B cell (primary cell): ENCODE measurements around the gene PDGFRA. TPM values are rescaled to one million over a fixed set of nuclear protein-coding genes. Genes with fewer than 3 reads are reported as not detected.
A peak's percentile ranks its signal among the peaks of the same experiment; 100 is the strongest.

Experiments used
- ATAC-seq: fragments of 200-7000 bp; cut with Tn5 transposase; one replicate; pipeline ENCODE4 v1.10.0; 2021; ENCODE audit warnings: low read depth, mild to moderate bottlenecking, moderate number of reproducible peaks, moderate library complexity
- CTCF ChIA-PET: fragments of 350-600 bp; sonication (Branson Sonifier 250); formaldehyde crosslinking; loops from one replicate; lab custom pipeline; 2021; ENCODE audit warnings: antibody characterized with exemption, inconsistent platforms; lab: Charles Lee
- POLR2A ChIA-PET: fragments of 350-600 bp; sonication (Branson Sonifier 250); formaldehyde crosslinking; loops from one replicate; lab custom pipeline; 2021; ENCODE audit warnings: antibody characterized with exemption; lab: Charles Lee
- DNase-seq: peaks from one replicate; pipeline ENCODE4 v3.0.0; 2013
- H2AFZ ChIP-seq: 2 replicates; pipeline ENCODE4 v1.6.1; 2012; ENCODE audit warnings: mild to moderate bottlenecking, low read depth, low read length; ENCODE audit not compliant: insufficient read depth, poor library complexity, severe bottlenecking
- H3K27ac ChIP-seq, 2 donors: 1 replicate in 1 of 2; 2 replicates in 1 of 2; pipeline ENCODE4 v1.5.1; 2012 to 2013; ENCODE audit warnings: low read length in 2 of 2, mild to moderate bottlenecking in 2 of 2, moderate library complexity in 1 of 2
- H3K27me3 ChIP-seq, 4 experiments: fragments of 200-600 bp in 1 of 4; sonication (generic) in 1 of 4; replicated peaks in 1 of 4; 1 replicate in 2 of 4; 2 replicates in 2 of 4; pipeline versions ENCODE4 v1.6.1 to v1.7.0; 2013 to 2016; ENCODE audit warnings: low read length in 3 of 4, mild to moderate bottlenecking in 2 of 4, mixed read lengths in 1 of 4, moderate library complexity in 1 of 4; ENCODE audit not compliant: insufficient read depth in 4 of 4, control insufficient read depth in 3 of 4; ENCODE audit errors: control extremely low read depth in 1 of 4
- H3K36me3 ChIP-seq, 2 experiments: replicated peaks in 1 of 2; 1 replicate in 1 of 2; 2 replicates in 1 of 2; pipeline versions ENCODE4 v1.6.1 to v1.7.1; 2013; ENCODE audit warnings: low read length in 1 of 2; ENCODE audit not compliant: insufficient read depth in 2 of 2, control insufficient read depth in 1 of 2; ENCODE audit errors: control extremely low read depth in 1 of 2, extremely low read depth in 1 of 2
- H3K4me1 ChIP-seq, 2 donors: fragments of 200-600 bp in 1 of 2; sonication (generic) in 1 of 2; 1 replicate in 1 of 2; 2 replicates in 1 of 2; pipeline versions ENCODE4 v1.5.1 to v1.6.1; 2013 to 2017; ENCODE audit warnings: low read length in 2 of 2; ENCODE audit not compliant: control insufficient read depth in 2 of 2, insufficient read depth in 2 of 2
- H3K4me2 ChIP-seq: replicated peaks from 2 replicates; pipeline ENCODE3; 2012; ENCODE audit warnings: mild to moderate bottlenecking, low read depth, low read length; ENCODE audit not compliant: poor library complexity, severe bottlenecking
- H3K4me3 ChIP-seq, 5 experiments: fragments of 200-600 bp in 1 of 5; sonication (generic) in 1 of 5; 1 replicate in 3 of 5; 2 replicates in 2 of 5; pipeline versions ENCODE4 v1.5.1 to v1.7.0; 2011 to 2016; ENCODE audit warnings: low read length in 4 of 5, mild to moderate bottlenecking in 4 of 5, low read depth in 2 of 5, control low read depth in 1 of 5, moderate library complexity in 1 of 5; ENCODE audit not compliant: insufficient read depth in 1 of 5; ENCODE audit errors: control extremely low read depth in 1 of 5, extremely low read depth in 1 of 5
- H3K79me2 ChIP-seq: fragments of 200-600 bp; sonication (generic); one replicate; pipeline ENCODE4 v1.6.0; 2016; ENCODE audit warnings: low read length; ENCODE audit not compliant: control insufficient read depth, insufficient read depth
- H3K9ac ChIP-seq: fragments of 200-600 bp; sonication (generic); 2 replicates; pipeline ENCODE4 v1.6.1; 2017; ENCODE audit warnings: mild to moderate bottlenecking, low read length, moderate library complexity
- H3K9me3 ChIP-seq, 3 donors: one replicate each; pipeline versions ENCODE4 v1.6.1 to v1.7.1; 2013; ENCODE audit warnings: low read length in 2 of 3; ENCODE audit not compliant: control insufficient read depth in 2 of 3, insufficient read depth in 1 of 3; ENCODE audit errors: control extremely low read depth in 1 of 3
- H4K20me1 ChIP-seq: 2 replicates; pipeline ENCODE4 v1.6.0; 2012; ENCODE audit warnings: mild to moderate bottlenecking, low read length; ENCODE audit not compliant: insufficient read depth, control insufficient read depth, poor library complexity, severe bottlenecking
- H3K27ac Mint-ChIP-seq: one replicate; pipeline ENCODE4 v1.8.0; 2021; ENCODE audit warnings: mixed read lengths
- H3K27me3 Mint-ChIP-seq: one replicate; pipeline ENCODE4 v1.8.0; 2021; ENCODE audit warnings: mixed read lengths
- H3K4me1 Mint-ChIP-seq: one replicate; pipeline ENCODE4 v1.8.0; 2021; ENCODE audit warnings: mixed read lengths
- H3K4me3 Mint-ChIP-seq: one replicate; pipeline ENCODE4 v1.8.0; 2021; ENCODE audit warnings: mixed read lengths
- H3K9me3 Mint-ChIP-seq: one replicate; pipeline ENCODE4 v1.8.0; 2022; ENCODE audit warnings: mixed read lengths; ENCODE audit not compliant: insufficient read depth
- EZH2 ChIP-seq: IDR thresholded peaks from 2 replicates; pipeline ENCODE4 v1.6.1; 2012; ENCODE audit warnings: borderline replicate concordance, low read depth, mild to moderate bottlenecking, moderate library complexity, low read length; ENCODE audit not compliant: insufficient read depth, poor library complexity, severe bottlenecking
- WGBS: methylation state at CpG from one replicate; pipeline ENCODE4 v1.1.5; 2013; ENCODE audit warnings: missing lambda C conversion rate; ENCODE audit not compliant: insufficient coverage; 5-methylcytosine and 5-hydroxymethylcytosine counted together
- intact Hi-C: fragments of 100-400 bp; cut with micrococcal nuclease; formaldehyde crosslinking; loops from one replicate; pipeline ENCODE4 v1.10.0; 2022
- polyA plus RNA-seq: library from polyadenylated mRNA; depleted of rRNA; stranded (reverse); fragments of >200 nt; gene quantifications from 2 replicates; pipeline ENCODE4 v1.2.3, GENCODE V29; 2012
- total RNA-seq, 2 donors: library from RNA; stranded (reverse); fragments of 120-200 nt in 1 of 2; gene quantifications; 1 replicate in 1 of 2; 2 replicates in 1 of 2; pipeline versions ENCODE4 v1.2.3 to v1.2.4, GENCODE V29; 2013 to 2022
- TF ChIP-seq, protein P1 (sequence below): fragments of 200-600 bp; IDR thresholded peaks from one replicate; pipeline ENCODE4 v1.8.0; 2022; ENCODE audit warnings: antibody characterized with exemption, mild to moderate bottlenecking

Gene PDGFRA
- total and polyA plus RNA-seq, 2 donors (not counting 1 experiment from before 2014, with no cell fraction given): not detected

GRCh38 chr4:54231419-54231767, 2.3 kb downstream of the PDGFRA start:
- H3K27me3 Mint-ChIP-seq: peaks cover 67% of the 10 kb centered on the region
- intact Hi-C loops: loop anchor here (2.0 to 5.0 kb wide), 4 partner anchors 129 to 1854 kb away; no protein-coding TSS in a partner anchor
- no peak overlapping the region for H2AFZ ChIP-seq
- H3K4me2 ChIP-seq: peak overlapping the region; percentile 37
- H3K27ac Mint-ChIP-seq: no peak overlapping the region
- peak overlapping the region; percentile 86 for H3K4me3 Mint-ChIP-seq
- peaks cover 54% of the 10 kb centered on the region for H3K4me1 Mint-ChIP-seq
- H3K9me3 Mint-ChIP-seq: no peaks in the 10 kb centered on the region
- no peak overlapping the region for H3K27ac ChIP-seq
- ATAC-seq (no peak), DNase-seq (peak; percentile 36)
- H3K4me1 ChIP-seq: peaks cover 66 to 69% of the 10 kb centered on the region in 2 donors
- ChIA-PET CTCF (interaction anchor here (0.8 to 4.5 kb wide), 4 partner anchors 15 to 1047 kb away, joined by 3 to 96 read pairs (median 30); no protein-coding TSS in a partner anchor), POLR2A (no interaction called here)
- no peaks in the 10 kb centered on the region for H3K36me3 ChIP-seq
- no peak overlapping the region for H3K4me3 ChIP-seq
- H3K79me2 ChIP-seq: no peaks in the 10 kb centered on the region
- WGBS: 8% methylated on average over 20 of the region's 20 CpGs
- peaks cover 0 to 56% (median 0%) of the 10 kb centered on the region in 3 donors for H3K9me3 ChIP-seq
- no peak overlapping the region for H3K9ac ChIP-seq
- H3K27me3 ChIP-seq: peaks cover 0 to 81% (median 59%) of the 10 kb centered on the region in 4 experiments
- TF ChIP-seq EZH2: no peak
- TF ChIP-seq, protein P1, sequence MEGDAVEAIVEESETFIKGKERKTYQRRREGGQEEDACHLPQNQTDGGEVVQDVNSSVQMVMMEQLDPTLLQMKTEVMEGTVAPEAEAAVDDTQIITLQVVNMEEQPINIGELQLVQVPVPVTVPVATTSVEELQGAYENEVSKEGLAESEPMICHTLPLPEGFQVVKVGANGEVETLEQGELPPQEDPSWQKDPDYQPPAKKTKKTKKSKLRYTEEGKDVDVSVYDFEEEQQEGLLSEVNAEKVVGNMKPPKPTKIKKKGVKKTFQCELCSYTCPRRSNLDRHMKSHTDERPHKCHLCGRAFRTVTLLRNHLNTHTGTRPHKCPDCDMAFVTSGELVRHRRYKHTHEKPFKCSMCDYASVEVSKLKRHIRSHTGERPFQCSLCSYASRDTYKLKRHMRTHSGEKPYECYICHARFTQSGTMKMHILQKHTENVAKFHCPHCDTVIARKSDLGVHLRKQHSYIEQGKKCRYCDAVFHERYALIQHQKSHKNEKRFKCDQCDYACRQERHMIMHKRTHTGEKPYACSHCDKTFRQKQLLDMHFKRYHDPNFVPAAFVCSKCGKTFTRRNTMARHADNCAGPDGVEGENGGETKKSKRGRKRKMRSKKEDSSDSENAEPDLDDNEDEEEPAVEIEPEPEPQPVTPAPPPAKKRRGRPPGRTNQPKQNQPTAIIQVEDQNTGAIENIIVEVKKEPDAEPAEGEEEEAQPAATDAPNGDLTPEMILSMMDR: no peak
- H4K20me1 ChIP-seq: no peaks in the 10 kb centered on the region

DNA sequence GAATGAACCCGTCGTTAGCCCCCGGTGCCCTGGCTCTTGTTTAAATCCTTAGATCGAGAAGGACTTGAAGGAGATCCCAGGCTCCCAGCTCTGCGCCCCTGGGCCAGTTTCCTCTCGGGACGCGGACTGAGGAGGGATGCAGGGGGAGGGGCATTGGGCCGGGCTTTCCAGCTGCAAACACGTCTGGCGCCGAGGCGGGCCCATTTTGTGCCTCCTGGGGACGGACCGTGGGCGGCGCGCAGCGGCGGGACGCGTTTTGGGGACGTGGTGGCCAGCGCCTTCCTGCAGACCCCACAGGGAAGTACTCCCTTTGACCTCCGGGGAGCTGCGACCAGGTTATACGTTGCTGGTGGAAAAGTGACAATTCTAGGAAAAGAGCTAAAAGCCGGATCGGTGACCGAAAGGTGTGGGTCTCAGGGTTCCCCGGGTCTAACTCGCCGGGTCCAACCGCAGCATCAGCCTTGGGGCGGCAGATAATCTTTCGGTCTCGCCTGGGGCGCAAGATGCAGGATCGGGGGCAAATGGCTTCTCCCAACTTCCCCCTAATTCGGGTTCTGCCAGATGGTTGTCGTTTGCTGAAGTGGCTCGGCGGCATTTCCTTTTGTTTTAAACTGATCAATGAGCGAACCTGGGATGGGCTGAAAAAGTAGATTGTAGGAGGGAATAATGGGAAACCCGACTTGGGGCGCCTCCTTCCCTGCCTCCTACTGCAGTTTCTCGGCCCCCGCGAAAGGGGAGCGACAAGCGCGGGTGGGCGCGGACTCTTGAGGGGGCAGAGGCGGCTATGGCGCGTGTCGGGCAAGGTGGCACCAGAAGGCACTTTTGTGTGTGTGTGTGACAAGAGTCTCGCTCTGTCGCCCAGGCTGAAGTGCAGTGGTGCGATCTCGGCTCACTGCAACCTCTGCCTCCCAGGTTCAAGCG, 2.9 kb downstream of the PDGFRA start:
- Histone ChIP-seq H2AFZ (no peak overlapping the region), H3K9me3 (peaks cover 0 to 50% (median 0%) of the 10 kb centered on the region in 3 donors), H3K9ac (peak overlapping the region; percentile 3), H3K36me3 (no peaks in the 10 kb centered on the region), H3K4me2 (peak overlapping the region; percentile 37), H3K79me2 (no peaks in the 10 kb centered on the region), H4K20me1 (no peaks in the 10 kb centered on the region), H3K4me1 (peaks cover 59 to 63% of the 10 kb centered on the region in 2 donors), H3K27ac (no peak overlapping the region), H3K27me3 (peaks cover 0 to 74% (median 52%) of the 10 kb centered on the region in 4 experiments), H3K4me3 (peak overlapping the region in 1 of 5 experiments; percentile 4)
- Mint-ChIP-seq H3K27me3 (peaks cover 63% of the 10 kb centered on the region), H3K4me1 (peaks cover 48% of the 10 kb centered on the region), H3K27ac (no peak overlapping the region), H3K4me3 (peak overlapping the region; percentile 86), H3K9me3 (no peaks in the 10 kb centered on the region)
- TF ChIP-seq, protein P1: no peak
- peak; percentile 55 for TF ChIP-seq EZH2
- CTCF ChIA-PET: interaction anchor here (0.8 to 4.5 kb wide), 11 partner anchors 7 to 1856 kb away, joined by 3 to 96 read pairs (median 16); no protein-coding TSS in a partner anchor
- intact Hi-C loops: loop anchor here (2.0 to 5.0 kb wide), 4 partner anchors 129 to 1855 kb away; no protein-coding TSS in a partner anchor
- POLR2A ChIA-PET: no interaction called here
- ATAC-seq (no peak), DNase-seq (peak; percentile 39)
- WGBS: 5% methylated on average over 57 of the region's 63 CpGs
